Measurements from ENCODE around the gene TNKS1BP1.
"Not testable (repeated sequence)": the region's sequence is repeated elsewhere in the genome, so short reads cannot be mapped to it uniquely, and the experiment has no call there.

TNKS1BP1 gene

GRCh38 chr11:57288771-57289579 lies 35.8 kb downstream of the TNKS1BP1 start:
- no peak for DNase-seq (ENCODE audit: low read depth)

- no peak for DNase-seq (ENCODE audit: low read depth)
Measured at GRCh38 chr11:57287884-57288283, 36.9 kb downstream of the TNKS1BP1 start.

GRCh38 chr11:57283231-57283990 lies 41.3 kb downstream of the TNKS1BP1 start:
- no peak for DNase-seq (ENCODE audit: low read depth)

- not testable (repeated sequence) for DNase-seq (ENCODE audit: low read depth)
Measured at GRCh38 chr11:57281546-57281945, 43.2 kb downstream of the TNKS1BP1 start.

- no peak for DNase-seq (ENCODE audit: low read depth)
Measured at GRCh38 chr11:57279116-57279515, 45.6 kb downstream of the TNKS1BP1 start.

- DNase-seq (ENCODE audit: low read depth) = no peak
Measured at GRCh38 chr11:57278721-57279095, 46.0 kb downstream of the TNKS1BP1 start.

- no peak for DNase-seq (ENCODE audit: low read depth)
Measured at GRCh38 chr11:57277845-57278720, 46.7 kb downstream of the TNKS1BP1 start.

- no peak for DNase-seq (ENCODE audit: low read depth)
Measured at GRCh38 chr11:57276971-57277675, 47.6 kb downstream of the TNKS1BP1 start.

- DNase-seq (ENCODE audit: low read depth) = no peak
Measured at GRCh38 chr11:57276169-57276970, 48.4 kb downstream of the TNKS1BP1 start.

GRCh38 chr11:57275582-57275981 lies 49.2 kb downstream of the TNKS1BP1 start:
- no peak for DNase-seq (ENCODE audit: low read depth)

GRCh38 chr11:57274904-57275498 lies 49.8 kb downstream of the TNKS1BP1 start:
- no peak for DNase-seq (ENCODE audit: low read depth)

- no peak for DNase-seq (ENCODE audit: low read depth)
Measured at GRCh38 chr11:57273448-57274058, 51.2 kb downstream of the TNKS1BP1 start.

GRCh38 chr11:57269571-57270021 lies 55.2 kb downstream of the TNKS1BP1 start:
- no peak for DNase-seq (ENCODE audit: low read depth)

GRCh38 chr11:57266157-57266556 lies 58.6 kb downstream of the TNKS1BP1 start:
- DNase-seq (ENCODE audit: low read depth) = no peak

GRCh38 chr11:57263351-57263750 lies 61.4 kb downstream of the TNKS1BP1 start:
- DNase-seq (ENCODE audit: low read depth) = no peak

GRCh38 chr11:57262157-57262556 lies 62.6 kb downstream of the TNKS1BP1 start:
- no peak for DNase-seq (ENCODE audit: low read depth)

GRCh38 chr11:57260937-57261783 lies 63.6 kb downstream of the TNKS1BP1 start:
- no peak for DNase-seq (ENCODE audit: low read depth)

- DNase-seq (ENCODE audit: low read depth) = no peak
Measured at GRCh38 chr11:57256119-57256518, 68.6 kb downstream of the TNKS1BP1 start.

GRCh38 chr11:57255618-57256017 lies 69.1 kb downstream of the TNKS1BP1 start:
- DNase-seq (ENCODE audit: low read depth) = no peak

Measured in stimulated activated CD8-positive, alpha-beta memory T cell treated with anti-CD3 and anti-CD28 coated beads, Interleukin-15, amount 100 ng/mL, for 1 hour (primary cell).